Activated CD8-positive, alpha-beta T cell treated with anti-CD3 and anti-CD28 coated beads, Interleukin-2, amount 10 ng/mL, durations not matched to agents 7 days and 5 days (primary cell): ENCODE results near the gene ETV3. TPM values are rescaled to one million over a fixed set of nuclear protein-coding genes. Genes with fewer than 3 reads are reported as not detected.

Experiments
- ATAC-seq: fragments of 150-1000 bp; cut with Tn5 transposase; one replicate; pipeline ENCODE4 v1.10.0; 2021; ENCODE audit warnings: moderate library complexity
- CTCF ChIA-PET: fragments of 350-600 bp; sonication (Branson Sonifier 250); formaldehyde crosslinking; loops from one replicate; lab custom pipeline; 2021; ENCODE audit warnings: antibody characterized with exemption; lab: Charles Lee
- POLR2A ChIA-PET: fragments of 350-600 bp; sonication (Branson Sonifier 250); formaldehyde crosslinking; loops from one replicate; lab custom pipeline; 2021; ENCODE audit warnings: antibody characterized with exemption; lab: Charles Lee
- DNase-seq: peaks from one replicate; pipeline ENCODE4 v3.0.0-alpha.2; 2020
- H3K27ac Mint-ChIP-seq: one replicate; pipeline ENCODE4 v1.8.0; 2021; ENCODE audit warnings: mild to moderate bottlenecking, mixed read lengths
- H3K27me3 Mint-ChIP-seq: one replicate; pipeline ENCODE4 v1.8.0; 2021; ENCODE audit warnings: low read depth, mixed read lengths
- H3K36me3 Mint-ChIP-seq: one replicate; pipeline ENCODE4 v1.8.0; 2021; ENCODE audit warnings: low read depth, mixed read lengths
- H3K4me1 Mint-ChIP-seq: one replicate; pipeline ENCODE4 v1.8.0; 2021; ENCODE audit warnings: low read depth, mixed read lengths
- H3K4me3 Mint-ChIP-seq: one replicate; pipeline ENCODE4 v1.8.0; 2021; ENCODE audit warnings: mild to moderate bottlenecking, mixed read lengths
- H3K9me3 Mint-ChIP-seq: one replicate; pipeline ENCODE4 v1.8.0; 2022; ENCODE audit warnings: mixed read lengths; ENCODE audit not compliant: insufficient read depth
- total RNA-seq, 2 experiments: library from RNA; stranded (reverse); gene quantifications; one replicate each; pipeline ENCODE4 v1.2.3, GENCODE V29; 2021

The ETV3 gene
- total RNA-seq, 2 experiments from 2014 or later, result 38.2 to 40.2 TPM

- no peaks in the 10 kb centered on the region for H3K36me3 Mint-ChIP-seq
- H3K27ac Mint-ChIP-seq, result no peak overlapping the region
- H3K27me3 Mint-ChIP-seq, result peaks cover 23% of the 10 kb centered on the region
- no peak overlapping the region for H3K4me3 Mint-ChIP-seq
- DNase-seq (no peak), ATAC-seq (no peak)
- ChIA-PET POLR2A (no interaction called here), CTCF (interaction anchor here (13.2 kb wide), 1 partner anchor 71 kb away, joined by 470 read pairs; no protein-coding TSS in a partner anchor)
- no peaks in the 10 kb centered on the region for H3K9me3 Mint-ChIP-seq
- H3K4me1 Mint-ChIP-seq, result peaks cover 21% of the 10 kb centered on the region
Measured at GRCh38 chr1:157158967-157159366, 20.8 kb upstream of the ETV3 start.

GRCh38 chr1:157157501-157158190 is 19.5 kb upstream of the ETV3 start:
- DNase-seq (no peak), ATAC-seq (no peak)
- CTCF ChIA-PET, result interaction anchor here (1.0 to 13.2 kb wide), 13 partner anchors 10 to 327 kb away, joined by 3 to 470 read pairs (median 8); partner anchors contain the start of genes ETV3 and ETV3L
- no peaks in the 10 kb centered on the region for H3K9me3 Mint-ChIP-seq
- H3K4me1 Mint-ChIP-seq, result peaks cover 24% of the 10 kb centered on the region
- H3K27ac Mint-ChIP-seq, result no peak overlapping the region
- peaks cover 21% of the 10 kb centered on the region for H3K27me3 Mint-ChIP-seq
- no peaks in the 10 kb centered on the region for H3K36me3 Mint-ChIP-seq
- no peak overlapping the region for H3K4me3 Mint-ChIP-seq
- POLR2A ChIA-PET, result interaction anchor here (3.1 kb wide), 1 partner anchor 67 kb away, joined by 18 read pairs; no protein-coding TSS in a partner anchor

DNA sequence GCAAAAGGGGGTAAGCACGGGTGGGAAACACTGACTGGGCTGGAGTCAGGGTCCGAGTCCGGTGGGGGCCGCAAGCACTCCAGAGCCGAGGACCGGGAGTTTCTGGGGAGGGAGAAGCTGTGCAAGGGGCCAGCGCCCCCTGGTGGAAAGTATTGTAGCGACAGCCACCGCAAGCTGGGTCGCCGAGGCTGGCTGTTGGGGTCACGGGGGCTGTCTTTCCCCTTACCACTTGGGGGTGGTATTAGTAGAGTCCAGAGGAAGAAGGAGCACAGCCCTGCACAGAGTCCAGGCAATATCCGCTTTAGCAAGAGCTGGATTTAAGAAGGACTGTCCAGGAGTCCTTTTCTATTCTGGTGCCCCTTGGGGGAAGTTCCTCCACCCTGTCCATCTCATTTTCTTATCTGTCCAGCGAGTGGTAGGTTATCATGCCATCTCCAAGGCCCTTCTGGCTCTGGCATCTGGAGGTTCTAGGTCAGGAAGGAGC is 17.9 kb upstream of the ETV3 start:
- H3K4me3 Mint-ChIP-seq, result peak overlapping the region; percentile 12
- H3K36me3 Mint-ChIP-seq, result no peaks in the 10 kb centered on the region
- peaks cover 21% of the 10 kb centered on the region for H3K27me3 Mint-ChIP-seq
- H3K9me3 Mint-ChIP-seq, result no peaks in the 10 kb centered on the region
- ATAC-seq (peak; percentile 87), DNase-seq (peak; percentile 84)
- ChIA-PET POLR2A (interaction anchor here (2.7 to 3.1 kb wide), 2 partner anchors 18 to 66 kb away, joined by 10 to 18 read pairs; partner anchors contain the start of gene ETV3), CTCF (interaction anchor here (0.7 to 13.2 kb wide), 33 partner anchors 8 to 356 kb away, joined by 3 to 470 read pairs (median 4); partner anchors contain the start of genes ETV3 and ETV3L)
- H3K27ac Mint-ChIP-seq, result peak overlapping the region; percentile 67
- peaks cover 27% of the 10 kb centered on the region for H3K4me1 Mint-ChIP-seq

DNA sequence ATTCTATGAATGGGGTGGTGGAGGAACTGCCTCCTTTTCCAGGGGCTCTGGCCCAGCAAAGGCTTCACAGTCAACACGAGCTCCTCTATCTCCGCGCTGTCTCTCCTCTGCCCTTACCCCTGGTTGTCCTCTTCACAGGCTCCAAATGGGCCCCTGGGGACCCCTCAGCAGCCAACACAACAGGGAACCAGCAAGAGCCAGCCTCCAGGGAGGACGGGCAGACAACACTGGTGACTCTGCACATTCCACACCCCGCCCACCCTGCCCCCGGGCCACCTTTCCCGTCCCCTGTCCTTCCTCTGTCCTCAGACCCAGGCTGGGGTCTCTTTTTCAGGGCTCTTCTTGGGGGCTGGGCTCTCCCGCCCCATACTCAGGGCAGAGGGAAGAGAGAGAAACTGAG is 17.5 kb upstream of the ETV3 start:
- H3K36me3 Mint-ChIP-seq, result no peaks in the 10 kb centered on the region
- POLR2A ChIA-PET, result interaction anchor here (2.7 to 3.1 kb wide), 2 partner anchors 18 to 65 kb away, joined by 10 to 18 read pairs; partner anchors contain the start of gene ETV3
- DNase-seq (no peak), ATAC-seq (no peak)
- H3K4me1 Mint-ChIP-seq, result peaks cover 32% of the 10 kb centered on the region
- H3K4me3 Mint-ChIP-seq, result peak overlapping the region; percentile 12
- CTCF ChIA-PET, result interaction anchor here (0.7 to 13.2 kb wide), 28 partner anchors 8 to 356 kb away, joined by 3 to 470 read pairs (median 4); partner anchors contain the start of genes ETV3 and ETV3L
- peaks cover 21% of the 10 kb centered on the region for H3K27me3 Mint-ChIP-seq
- H3K9me3 Mint-ChIP-seq, result no peaks in the 10 kb centered on the region
- peak overlapping the region; percentile 67 for H3K27ac Mint-ChIP-seq

DNA sequence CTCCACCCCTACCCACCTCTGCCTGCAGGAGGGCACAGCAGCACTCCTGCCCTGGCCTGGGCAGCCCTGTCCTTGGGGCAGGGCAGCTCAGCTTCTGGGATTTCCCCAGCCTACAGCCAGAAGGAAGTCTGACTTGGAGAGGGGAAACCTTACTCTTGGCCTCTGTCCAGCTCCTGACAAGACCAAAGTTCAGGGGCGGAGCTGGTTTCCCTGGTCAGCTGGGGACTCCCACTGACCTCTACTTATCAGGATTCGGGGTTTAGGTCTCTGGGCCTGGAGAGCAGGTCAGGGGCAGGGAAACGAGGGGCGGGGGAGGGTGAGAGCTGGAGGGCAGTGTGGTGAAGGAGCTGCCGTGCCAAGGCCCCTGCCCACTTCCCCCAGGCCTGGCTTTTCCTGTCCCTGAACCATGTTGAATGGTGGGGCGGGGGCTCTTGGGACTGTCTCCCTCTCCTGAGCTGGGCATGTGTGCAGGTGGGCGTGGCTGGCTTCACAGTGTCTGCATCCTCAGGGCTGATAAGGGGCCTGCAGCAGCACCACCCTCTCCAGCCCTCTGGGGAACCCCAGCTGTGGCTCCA is 16.8 kb upstream of the ETV3 start:
- H3K27ac Mint-ChIP-seq, result no peak overlapping the region
- ChIA-PET POLR2A (interaction anchor here (1.0 to 3.1 kb wide), 3 partner anchors 16 to 65 kb away, joined by 4 to 18 read pairs (median 10); partner anchors contain the start of gene ETV3), CTCF (interaction anchor here (0.8 to 13.2 kb wide), 14 partner anchors 9 to 67 kb away, joined by 3 to 470 read pairs (median 4); partner anchors contain the start of genes ETV3 and ETV3L)
- ATAC-seq, result no peak
- H3K9me3 Mint-ChIP-seq, result no peaks in the 10 kb centered on the region
- no peaks in the 10 kb centered on the region for H3K36me3 Mint-ChIP-seq
- H3K27me3 Mint-ChIP-seq, result peaks cover 17% of the 10 kb centered on the region
- H3K4me3 Mint-ChIP-seq, result no peak overlapping the region
- no peak for DNase-seq
- peaks cover 38% of the 10 kb centered on the region for H3K4me1 Mint-ChIP-seq

GRCh38 chr1:157154291-157154690 is 16.1 kb upstream of the ETV3 start:
- H3K4me3 Mint-ChIP-seq, result no peak overlapping the region
- CTCF ChIA-PET, result interaction anchor here (1.0 to 13.2 kb wide), 6 partner anchors 15 to 66 kb away, joined by 3 to 470 read pairs (median 14); partner anchors contain the start of gene ETV3

DNA sequence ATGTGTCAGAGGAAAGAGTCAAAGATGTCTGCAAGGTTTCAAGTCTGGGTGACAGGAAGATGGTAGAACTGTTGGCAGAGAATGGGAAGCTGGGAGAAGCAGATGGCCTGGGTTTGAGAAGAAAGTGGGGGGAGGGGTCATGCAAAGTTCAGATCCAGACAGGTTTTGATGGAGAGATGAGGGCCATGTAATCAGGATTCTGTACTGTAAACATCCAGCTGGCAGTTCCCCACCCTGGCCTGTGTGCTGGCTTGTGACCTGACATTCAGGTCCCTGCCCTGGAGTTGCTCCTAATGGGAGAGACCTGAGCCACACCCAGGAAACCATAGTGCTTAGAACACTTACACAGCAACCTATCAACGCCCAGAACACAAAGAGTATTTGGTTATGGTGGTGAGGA is 15.6 kb upstream of the ETV3 start:
- Mint-ChIP-seq H3K27me3 (peaks cover 14% of the 10 kb centered on the region), H3K27ac (peak overlapping the region; percentile 60), H3K9me3 (no peaks in the 10 kb centered on the region), H3K4me3 (no peak overlapping the region), H3K4me1 (peaks cover 40% of the 10 kb centered on the region), H3K36me3 (no peaks in the 10 kb centered on the region)
- DNase-seq, result no peak
- POLR2A ChIA-PET, result interaction anchor here (1.2 kb wide), 1 partner anchor 15 kb away, joined by 4 read pairs; no protein-coding TSS in a partner anchor
- ATAC-seq, result no peak
- CTCF ChIA-PET, result interaction anchor here (3.9 to 13.2 kb wide), 3 partner anchors 14 to 66 kb away, joined by 24 to 470 read pairs (median 61); partner anchors contain the start of gene ETV3

More at GRCh38 chr1:157154291-157154690, 16.1 kb upstream of the ETV3 start:
- ATAC-seq, result no peak
- no peak for DNase-seq
- Mint-ChIP-seq H3K9me3 (no peaks in the 10 kb centered on the region), H3K27ac (peak overlapping the region; percentile 60), H3K27me3 (peaks cover 17% of the 10 kb centered on the region), H3K36me3 (no peaks in the 10 kb centered on the region), H3K4me1 (peaks cover 39% of the 10 kb centered on the region)
- POLR2A ChIA-PET, result interaction anchor here (1.0 to 2.7 kb wide), 2 partner anchors 15 to 17 kb away, joined by 4 to 10 read pairs; partner anchors contain the start of gene ETV3

DNA sequence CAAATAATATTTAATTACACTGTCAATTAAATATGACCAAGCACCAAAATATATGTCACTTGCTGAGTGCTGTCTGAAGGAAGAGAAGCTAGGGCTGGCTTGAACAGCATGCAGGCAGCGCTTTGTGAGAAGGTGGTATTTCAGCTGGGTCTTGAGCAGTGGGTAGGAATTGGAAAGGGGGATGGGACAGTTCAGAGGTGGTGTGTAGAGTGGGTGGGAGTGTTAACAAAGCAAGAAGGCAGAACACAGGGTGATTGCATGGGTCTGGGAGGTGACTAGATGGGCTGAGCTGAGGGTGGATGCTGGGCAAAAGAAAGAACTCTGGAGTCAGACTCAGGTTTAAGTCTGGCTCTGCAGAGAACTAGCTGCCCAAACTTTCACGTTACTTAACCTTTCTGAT is 14.3 kb upstream of the ETV3 start:
- ChIA-PET POLR2A (interaction anchor here (1.2 kb wide), 1 partner anchor 13 kb away, joined by 4 read pairs; no protein-coding TSS in a partner anchor), CTCF (interaction anchor here (0.7 to 13.2 kb wide), 5 partner anchors 11 to 65 kb away, joined by 3 to 470 read pairs (median 5); no protein-coding TSS in a partner anchor)
- Mint-ChIP-seq H3K9me3 (no peaks in the 10 kb centered on the region), H3K27ac (no peak overlapping the region), H3K4me1 (peaks cover 46% of the 10 kb centered on the region), H3K27me3 (peaks cover 4% of the 10 kb centered on the region), H3K4me3 (no peak overlapping the region), H3K36me3 (no peaks in the 10 kb centered on the region)
- no peak for ATAC-seq
- DNase-seq, result no peak

DNA sequence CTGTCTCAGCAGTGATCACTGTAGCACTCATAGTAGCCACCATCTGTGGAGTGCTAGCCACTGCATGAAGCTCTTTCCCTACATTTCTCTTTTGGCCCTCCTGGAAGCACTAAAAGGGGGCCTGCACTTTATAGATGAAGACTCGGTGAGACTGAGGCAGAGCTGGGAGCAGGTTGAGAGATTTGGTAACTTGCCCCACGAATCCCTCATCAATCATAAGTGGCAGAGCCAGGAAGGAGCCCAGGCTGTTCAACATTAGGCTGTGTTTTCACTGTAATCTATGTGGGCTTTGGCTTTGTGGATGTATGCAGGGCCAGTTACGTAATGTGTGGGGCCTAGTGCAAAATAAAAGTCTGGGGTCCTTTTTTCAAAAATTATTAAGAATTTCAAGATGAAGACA is 13.3 kb upstream of the ETV3 start:
- no peaks in the 10 kb centered on the region for H3K36me3 Mint-ChIP-seq
- ATAC-seq (no peak), DNase-seq (no peak)
- POLR2A ChIA-PET, result interaction anchor here (1.4 kb wide), 1 partner anchor 13 kb away, joined by 5 read pairs; the partner anchor contains the start of gene ETV3
- H3K27ac Mint-ChIP-seq, result no peak overlapping the region
- CTCF ChIA-PET, result interaction anchor here (1.1 to 13.2 kb wide), 2 partner anchors 10 to 64 kb away, joined by 5 to 470 read pairs; no protein-coding TSS in a partner anchor
- H3K9me3 Mint-ChIP-seq, result no peaks in the 10 kb centered on the region
- no peak overlapping the region for H3K4me3 Mint-ChIP-seq
- peaks cover 46% of the 10 kb centered on the region for H3K4me1 Mint-ChIP-seq
- no peaks in the 10 kb centered on the region for H3K27me3 Mint-ChIP-seq

- H3K9me3 Mint-ChIP-seq, result no peaks in the 10 kb centered on the region
- H3K27ac Mint-ChIP-seq, result no peak overlapping the region
- H3K4me3 Mint-ChIP-seq, result no peak overlapping the region
- no peaks in the 10 kb centered on the region for H3K27me3 Mint-ChIP-seq
- H3K4me1 Mint-ChIP-seq, result peaks cover 46% of the 10 kb centered on the region
- POLR2A ChIA-PET, result interaction anchor here (1.4 kb wide), 1 partner anchor 12 kb away, joined by 5 read pairs; the partner anchor contains the start of gene ETV3
- DNase-seq, result no peak
- H3K36me3 Mint-ChIP-seq, result no peaks in the 10 kb centered on the region
- CTCF ChIA-PET, result interaction anchor here (1.1 to 13.2 kb wide), 3 partner anchors 10 to 63 kb away, joined by 4 to 470 read pairs (median 5); no protein-coding TSS in a partner anchor
- no peak for ATAC-seq
Measured at GRCh38 chr1:157151073-157151472, 12.9 kb upstream of the ETV3 start.

DNA sequence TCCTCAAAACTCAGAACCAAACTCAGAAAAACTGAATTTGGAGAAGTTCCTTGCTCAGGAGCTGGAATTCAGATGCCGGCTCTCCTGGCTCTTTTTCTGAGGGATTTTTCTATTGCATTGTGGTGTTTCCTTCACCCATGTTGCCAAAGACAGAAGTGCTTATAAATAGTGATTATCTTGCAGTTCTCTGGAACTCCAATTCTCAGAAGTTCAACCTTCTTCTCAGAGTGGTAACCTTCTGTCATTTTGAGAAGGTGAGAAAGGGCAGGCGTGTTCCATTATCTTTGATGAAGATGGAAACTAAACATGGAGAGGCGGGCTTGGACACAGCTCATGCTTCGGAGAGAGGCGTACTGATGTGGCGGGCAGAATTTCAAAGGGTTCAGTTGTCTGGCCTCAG is 12.4 kb upstream of the ETV3 start:
- H3K27ac Mint-ChIP-seq, result peak overlapping the region; percentile 18
- DNase-seq (no peak), ATAC-seq (no peak)
- CTCF ChIA-PET, result interaction anchor here (1.1 to 13.2 kb wide), 3 partner anchors 9 to 63 kb away, joined by 4 to 470 read pairs (median 5); no protein-coding TSS in a partner anchor
- no peaks in the 10 kb centered on the region for H3K27me3 Mint-ChIP-seq
- POLR2A ChIA-PET, result interaction anchor here (1.4 kb wide), 1 partner anchor 12 kb away, joined by 5 read pairs; the partner anchor contains the start of gene ETV3
- H3K4me1 Mint-ChIP-seq, result peaks cover 43% of the 10 kb centered on the region
- no peaks in the 10 kb centered on the region for H3K9me3 Mint-ChIP-seq
- no peak overlapping the region for H3K4me3 Mint-ChIP-seq
- no peaks in the 10 kb centered on the region for H3K36me3 Mint-ChIP-seq
